Smooth muscle cell (in vitro differentiated cells): Measurements from ENCODE around the gene MPO. TPM values are rescaled to one million over a fixed set of nuclear protein-coding genes. Genes with fewer than 3 reads are reported as not detected.

ENCODE experiments used
- DNase-seq: peaks from one replicate; lab custom pipeline; 2025; ENCODE audit not compliant: unreplicated experiment; lab: John Stamatoyannopoulos, UW
- H2AFZ ChIP-seq: fragments of 200-600 bp; sonication (generic); 2 replicates; pipeline ENCODE4 v1.6.0; 2016; ENCODE audit warnings: antibody characterized with exemption, low read depth, mild to moderate bottlenecking
- H3F3A ChIP-seq: fragments of 200-600 bp; sonication (generic); 2 replicates; pipeline ENCODE4 v1.6.0; 2017; ENCODE audit warnings: antibody characterized with exemption, low read depth
- H3K27ac ChIP-seq: fragments of 200-600 bp; sonication (generic); 2 replicates; pipeline ENCODE4 v1.5.1; 2016; ENCODE audit warnings: low read depth, mild to moderate bottlenecking
- H3K27me3 ChIP-seq: fragments of 200-600 bp; sonication (generic); 2 replicates; pipeline ENCODE4 v1.6.1; 2016; ENCODE audit warnings: low read depth, mild to moderate bottlenecking
- H3K36me3 ChIP-seq: fragments of 200-600 bp; sonication (generic); 2 replicates; pipeline ENCODE4 v1.5.1; 2016; ENCODE audit warnings: low read depth
- H3K4me1 ChIP-seq: fragments of 200-600 bp; sonication (generic); 2 replicates; pipeline ENCODE4 v1.5.1; 2016; ENCODE audit warnings: low read depth
- H3K4me2 ChIP-seq: fragments of 200-600 bp; sonication (generic); 2 replicates; pipeline ENCODE4 v1.6.0; 2016; ENCODE audit warnings: mild to moderate bottlenecking
- H3K4me3 ChIP-seq: fragments of 200-600 bp; sonication (generic); 2 replicates; pipeline ENCODE4 v1.5.1; 2016; ENCODE audit warnings: mild to moderate bottlenecking
- H3K79me2 ChIP-seq: fragments of 200-600 bp; sonication (generic); 2 replicates; pipeline ENCODE4 v1.6.0; 2016; ENCODE audit warnings: low read depth, mild to moderate bottlenecking
- H3K9ac ChIP-seq: fragments of 200-600 bp; sonication (generic); 2 replicates; pipeline ENCODE4 v1.6.0; 2016; ENCODE audit warnings: low read depth
- H3K9me3 ChIP-seq: fragments of 200-600 bp; sonication (generic); replicated peaks from 2 replicates; pipeline ENCODE4 v1.5.1; 2016; ENCODE audit warnings: low read depth
- H4K20me1 ChIP-seq: fragments of 200-600 bp; sonication (generic); 2 replicates; pipeline ENCODE4 v1.6.0; 2016; ENCODE audit warnings: low read depth
- CTCF ChIP-seq: fragments of 200-600 bp; sonication (generic); IDR thresholded peaks from 2 replicates; pipeline ENCODE4 v1.5.1; 2017; ENCODE audit warnings: borderline replicate concordance, mild to moderate bottlenecking, antibody characterized with exemption; ENCODE audit not compliant: insufficient read depth, poor library complexity, severe bottlenecking
- WGBS: methylation state at CpG from one replicate; pipeline ENCODE4 v1.1.7; 2016; ENCODE audit warnings: low lambda C conversion rate; 5-methylcytosine and 5-hydroxymethylcytosine counted together
- polyA plus RNA-seq: library from polyadenylated mRNA; unstranded; fragments of >200 nt; fragmentation: Nextera tagmentation; extraction: Ambion mirVana; gene quantifications from 2 replicates; pipeline ENCODE4 v1.2.1, GENCODE V29; 2016
- total RNA-seq: library from RNA; depleted of rRNA; stranded (reverse); fragments of >200 nt; gene quantifications from 2 replicates; pipeline ENCODE4 v1.2.3, GENCODE V29; 2014

Gene MPO
- total and polyA plus RNA-seq, 2 experiments from 2014 or later, result 0.09 TPM; not detected in 1

DNA sequence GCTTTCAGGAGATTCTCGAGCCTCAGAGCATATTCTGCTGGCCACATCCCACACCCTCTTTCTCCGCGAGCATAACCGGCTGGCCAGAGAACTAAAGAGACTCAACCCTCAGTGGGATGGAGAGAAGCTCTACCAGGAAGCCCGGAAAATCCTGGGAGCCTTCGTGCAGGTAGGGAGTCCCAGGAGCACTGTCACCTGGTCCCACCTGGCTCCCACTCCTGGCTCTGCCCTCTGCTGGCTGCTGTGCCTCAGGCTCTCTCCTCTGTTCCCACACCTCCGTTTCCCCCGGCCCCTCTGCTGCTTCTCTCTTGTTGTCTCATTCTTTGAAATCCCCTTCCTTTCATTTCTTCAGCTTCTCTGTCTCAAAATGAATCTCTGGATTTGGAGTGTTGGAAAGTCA, 25.9 kb downstream of the MPO start:
- Histone ChIP-seq H4K20me1 (no peaks in the 10 kb centered on the region), H3F3A (no peaks in the 10 kb centered on the region), H3K9ac (no peak overlapping the region), H3K27ac (no peak overlapping the region), H3K27me3 (peaks cover 92% of the 10 kb centered on the region), H3K36me3 (no peaks in the 10 kb centered on the region), H2AFZ (no peak overlapping the region), H3K9me3 (no peaks in the 10 kb centered on the region), H3K4me3 (no peak overlapping the region), H3K4me1 (no peaks in the 10 kb centered on the region), H3K4me2 (no peak overlapping the region), H3K79me2 (no peaks in the 10 kb centered on the region)
- DNase-seq, result no peak
- peak; percentile 10 for TF ChIP-seq CTCF
- 29% methylated on average over 8 of the region's 8 CpGs for WGBS

GRCh38 chr17:58253082-58253481, 27.7 kb downstream of the MPO start:
- H3K27ac ChIP-seq, result no peak overlapping the region

DNA sequence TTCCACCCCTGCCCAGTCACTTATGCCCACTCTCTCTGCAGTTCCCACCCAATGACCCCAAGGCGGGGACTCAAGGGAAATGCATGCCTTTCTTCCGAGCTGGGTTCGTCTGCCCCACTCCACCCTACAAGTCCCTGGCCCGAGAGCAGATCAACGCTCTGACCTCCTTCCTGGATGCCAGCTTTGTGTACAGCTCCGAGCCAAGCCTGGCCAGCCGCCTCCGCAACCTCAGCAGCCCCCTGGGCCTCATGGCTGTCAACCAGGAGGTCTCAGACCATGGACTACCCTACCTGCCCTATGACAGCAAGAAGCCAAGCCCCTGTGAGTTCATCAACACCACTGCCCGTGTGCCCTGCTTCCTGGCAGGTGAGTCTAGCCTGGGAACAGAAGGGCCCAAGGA, 28.6 kb downstream of the MPO start:
- Histone ChIP-seq H3K27me3 (peaks cover 75% of the 10 kb centered on the region), H4K20me1 (no peaks in the 10 kb centered on the region), H3K4me2 (no peak overlapping the region), H3K36me3 (no peaks in the 10 kb centered on the region), H3F3A (no peaks in the 10 kb centered on the region), H3K79me2 (no peaks in the 10 kb centered on the region), H2AFZ (no peak overlapping the region), H3K4me1 (no peaks in the 10 kb centered on the region), H3K4me3 (no peak overlapping the region), H3K9ac (no peak overlapping the region), H3K27ac (no peak overlapping the region), H3K9me3 (no peaks in the 10 kb centered on the region)
- WGBS, result 79% methylated on average over 9 of the region's 9 CpGs
- TF ChIP-seq CTCF, result no peak
- no peak for DNase-seq

More at GRCh38 chr17:58253082-58253481, 27.7 kb downstream of the MPO start:
- H3K9ac ChIP-seq, result no peak overlapping the region
- no peak overlapping the region for H3K4me3 ChIP-seq
- WGBS, result 90% methylated on average over 3 of the region's 3 CpGs
- H3K36me3 ChIP-seq, result no peaks in the 10 kb centered on the region
- H3K79me2 ChIP-seq, result no peaks in the 10 kb centered on the region
- DNase-seq, result no peak
- no peak for TF ChIP-seq CTCF
- H3K27me3 ChIP-seq, result peaks cover 84% of the 10 kb centered on the region
- H3K4me2 ChIP-seq, result no peak overlapping the region
- no peaks in the 10 kb centered on the region for H3F3A ChIP-seq
- H2AFZ ChIP-seq, result no peak overlapping the region
- H3K9me3 ChIP-seq, result no peaks in the 10 kb centered on the region
- no peaks in the 10 kb centered on the region for H3K4me1 ChIP-seq
- H4K20me1 ChIP-seq, result no peaks in the 10 kb centered on the region

DNA sequence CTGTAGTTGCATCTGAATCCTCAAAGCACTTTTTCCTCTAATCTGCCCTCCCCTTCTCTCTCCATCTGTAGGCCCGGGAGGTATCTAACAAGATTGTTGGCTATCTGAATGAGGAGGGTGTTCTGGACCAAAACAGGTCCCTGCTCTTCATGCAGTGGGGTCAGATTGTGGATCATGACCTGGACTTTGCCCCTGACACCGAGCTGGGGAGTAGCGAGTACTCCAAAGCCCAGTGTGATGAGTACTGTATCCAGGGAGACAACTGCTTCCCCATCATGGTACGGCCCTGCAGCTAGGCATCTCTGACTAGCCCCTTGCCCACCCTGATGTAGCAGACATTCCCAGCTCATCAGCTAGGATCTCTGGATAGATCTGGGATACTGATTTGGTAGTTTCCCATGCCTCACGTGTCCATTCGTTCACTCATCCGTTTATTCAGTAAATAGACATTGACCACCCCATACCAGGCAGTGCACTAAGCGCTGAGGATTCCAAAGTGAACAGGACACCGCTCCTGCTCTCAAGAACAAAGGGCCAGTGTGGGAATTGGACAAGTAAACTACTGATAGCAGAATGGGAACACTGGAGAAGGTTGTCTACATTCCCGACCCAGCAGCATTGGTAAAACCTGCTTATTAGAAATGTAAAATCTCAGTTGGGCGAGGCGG, 30.3 kb downstream of the MPO start:
- WGBS, result 94% methylated on average over 12 of the region's 12 CpGs
- no peak for TF ChIP-seq CTCF
- H3K27ac ChIP-seq, result no peak overlapping the region
- H4K20me1 ChIP-seq, result no peaks in the 10 kb centered on the region
- no peaks in the 10 kb centered on the region for H3K9me3 ChIP-seq
- no peak overlapping the region for H3K4me2 ChIP-seq
- no peak overlapping the region for H2AFZ ChIP-seq
- H3K4me3 ChIP-seq, result no peak overlapping the region
- peaks cover 65% of the 10 kb centered on the region for H3K27me3 ChIP-seq
- no peak overlapping the region for H3K9ac ChIP-seq
- no peaks in the 10 kb centered on the region for H3K36me3 ChIP-seq
- H3K4me1 ChIP-seq, result no peaks in the 10 kb centered on the region
- H3F3A ChIP-seq, result no peaks in the 10 kb centered on the region
- no peak for DNase-seq
- H3K79me2 ChIP-seq, result no peaks in the 10 kb centered on the region
